Epithelial cell of esophagus (primary cell): ENCODE measurements around the gene TPH1.

Experiments
- DNase-seq: peaks from one replicate; pipeline ENCODE4 v3.0.0; 2010; ENCODE audit warnings: low read depth
- H3K4me3 ChIP-seq: 2 replicates; pipeline ENCODE4 v1.5.1; 2011; ENCODE audit warnings: mild to moderate bottlenecking, low read length, control low read depth
- TF ChIP-seq, protein P1 (sequence below): IDR thresholded peaks from 2 replicates; pipeline ENCODE4 v1.5.1; 2011; ENCODE audit warnings: low read depth, mild to moderate bottlenecking, low read length, control low read depth, inconsistent platforms; ENCODE audit not compliant: insufficient read depth; ENCODE audit errors: missing control alignments

The TPH1 gene

DNA sequence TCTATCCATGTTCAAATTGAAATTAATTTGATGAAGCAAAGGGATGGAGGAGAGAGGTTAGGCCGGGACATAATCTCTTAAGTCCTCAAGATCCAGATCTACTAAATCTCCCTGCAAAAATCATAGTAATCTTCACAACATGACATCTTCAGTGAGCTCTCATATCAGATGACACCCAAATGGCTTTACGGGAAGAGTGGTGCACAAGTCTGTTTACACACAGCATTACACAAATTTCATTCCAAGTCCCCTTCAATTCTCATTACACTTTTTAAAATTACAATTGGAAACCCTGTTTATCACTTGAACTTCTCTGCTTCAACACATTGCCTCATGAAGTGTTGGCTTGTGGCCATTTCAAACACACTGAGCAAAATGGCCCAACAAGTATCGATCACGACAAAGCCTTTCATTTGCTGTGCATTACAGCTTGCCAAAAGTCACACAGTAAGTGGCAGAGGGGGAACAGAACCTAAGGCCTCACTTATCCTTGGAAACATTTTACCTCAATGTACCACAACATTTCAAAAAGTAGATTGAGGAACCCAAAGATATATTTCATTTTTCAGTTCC is 17.9 kb upstream of the TPH1 start:
- TF ChIP-seq, protein P1, sequence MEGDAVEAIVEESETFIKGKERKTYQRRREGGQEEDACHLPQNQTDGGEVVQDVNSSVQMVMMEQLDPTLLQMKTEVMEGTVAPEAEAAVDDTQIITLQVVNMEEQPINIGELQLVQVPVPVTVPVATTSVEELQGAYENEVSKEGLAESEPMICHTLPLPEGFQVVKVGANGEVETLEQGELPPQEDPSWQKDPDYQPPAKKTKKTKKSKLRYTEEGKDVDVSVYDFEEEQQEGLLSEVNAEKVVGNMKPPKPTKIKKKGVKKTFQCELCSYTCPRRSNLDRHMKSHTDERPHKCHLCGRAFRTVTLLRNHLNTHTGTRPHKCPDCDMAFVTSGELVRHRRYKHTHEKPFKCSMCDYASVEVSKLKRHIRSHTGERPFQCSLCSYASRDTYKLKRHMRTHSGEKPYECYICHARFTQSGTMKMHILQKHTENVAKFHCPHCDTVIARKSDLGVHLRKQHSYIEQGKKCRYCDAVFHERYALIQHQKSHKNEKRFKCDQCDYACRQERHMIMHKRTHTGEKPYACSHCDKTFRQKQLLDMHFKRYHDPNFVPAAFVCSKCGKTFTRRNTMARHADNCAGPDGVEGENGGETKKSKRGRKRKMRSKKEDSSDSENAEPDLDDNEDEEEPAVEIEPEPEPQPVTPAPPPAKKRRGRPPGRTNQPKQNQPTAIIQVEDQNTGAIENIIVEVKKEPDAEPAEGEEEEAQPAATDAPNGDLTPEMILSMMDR: no peak
- DNase-seq: no peak
- no peak overlapping the region for H3K4me3 ChIP-seq

DNA sequence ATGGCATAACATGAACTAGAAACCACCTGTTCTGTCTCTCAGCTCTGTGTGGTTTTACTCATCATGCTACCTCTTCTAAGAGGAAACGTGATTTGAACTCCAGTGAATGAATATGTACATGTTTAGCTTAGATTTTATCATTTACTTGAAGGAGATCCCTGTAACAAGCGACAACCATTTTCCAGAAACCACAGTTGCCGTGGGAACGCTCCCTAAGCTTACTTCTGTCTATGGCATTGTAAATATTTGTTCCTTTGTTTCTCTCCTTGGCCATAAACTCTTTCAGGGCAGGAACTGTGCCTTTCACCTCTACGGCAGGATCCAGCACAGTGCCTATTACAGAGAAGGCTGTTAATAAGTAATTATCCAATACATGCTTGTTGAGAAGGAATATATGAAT is 17.1 kb upstream of the TPH1 start:
- no peak for DNase-seq
- H3K4me3 ChIP-seq: no peak overlapping the region
- TF ChIP-seq, protein P1: no peak

DNA sequence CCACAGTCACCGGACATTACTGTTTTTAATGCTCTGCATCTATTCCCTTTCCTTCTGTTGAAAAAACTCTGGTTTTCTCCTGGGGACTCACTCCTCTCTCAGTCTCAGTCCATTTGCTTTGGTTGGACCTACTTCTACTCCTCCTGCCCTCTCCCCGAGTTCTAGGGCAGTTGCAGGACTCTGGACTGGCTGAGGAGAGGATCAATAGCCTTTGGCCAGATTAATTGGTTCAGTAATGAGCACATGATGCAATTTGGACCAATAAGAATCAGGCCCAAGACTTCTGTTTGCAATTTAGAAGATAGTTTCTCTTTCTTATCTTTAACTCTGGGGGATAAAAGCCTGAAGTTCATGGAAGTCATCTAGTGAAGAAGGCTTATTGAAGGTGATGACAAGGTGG is 15.3 kb upstream of the TPH1 start:
- TF ChIP-seq, protein P1: no peak
- DNase-seq: no peak
- no peak overlapping the region for H3K4me3 ChIP-seq

DNA sequence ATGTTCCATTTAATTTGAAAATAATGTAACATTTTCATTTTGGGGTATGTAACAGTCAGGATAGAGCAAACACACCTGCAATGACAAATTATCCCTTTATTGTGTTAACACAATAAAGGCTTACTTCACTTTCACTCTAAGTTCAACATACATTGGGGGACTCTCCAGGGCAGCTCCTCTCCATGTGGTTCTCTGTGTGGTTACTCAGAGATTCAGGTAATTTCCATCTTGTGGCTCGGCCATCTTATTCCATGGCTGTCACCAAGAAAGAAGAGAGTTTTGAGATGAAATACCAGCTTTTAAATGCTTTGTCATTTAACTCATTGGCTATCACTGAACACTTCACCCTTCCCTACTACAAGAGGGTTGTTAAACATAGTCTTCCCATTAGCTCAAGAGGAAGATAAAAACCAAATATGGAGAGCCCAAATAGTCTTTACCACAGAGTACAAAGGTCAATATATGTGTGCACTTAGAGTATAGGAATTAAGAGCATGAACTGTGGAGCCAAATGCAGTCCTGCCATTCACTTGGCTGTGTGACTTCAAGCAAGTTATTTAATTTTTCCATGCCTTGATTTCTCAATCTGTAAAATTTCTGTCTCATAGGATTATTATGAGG is 10.6 kb upstream of the TPH1 start:
- H3K4me3 ChIP-seq: no peak overlapping the region
- TF ChIP-seq, protein P1: no peak
- no peak for DNase-seq

DNA sequence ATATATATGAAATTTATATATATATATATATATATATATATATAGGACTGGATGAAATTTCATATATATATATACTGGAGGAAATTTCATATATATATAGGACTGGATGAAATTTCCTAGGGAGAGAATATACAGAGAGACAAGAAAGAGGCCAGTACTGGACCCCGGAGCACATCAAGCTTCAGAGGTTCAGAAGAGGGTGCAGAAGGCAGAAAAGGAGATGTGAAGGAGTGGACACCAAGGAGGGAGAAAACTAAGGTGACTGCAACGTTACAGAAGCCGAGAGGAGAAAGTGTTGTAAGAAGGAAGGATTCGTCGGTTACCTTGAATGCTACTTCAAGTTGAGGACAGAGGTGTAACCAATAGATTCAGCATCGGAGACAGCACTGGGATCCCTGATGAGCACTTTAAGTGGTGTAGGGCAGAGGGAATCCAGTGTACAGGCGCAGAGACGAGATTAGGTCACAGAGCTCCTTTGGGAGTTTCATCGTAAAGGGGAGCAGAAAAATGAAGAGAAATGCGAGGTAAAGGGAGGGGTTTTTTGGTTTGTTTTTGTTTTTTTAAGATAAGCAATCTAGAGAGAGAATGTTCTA is 8.5 kb upstream of the TPH1 start:
- TF ChIP-seq, protein P1: no peak
- no peak for DNase-seq
- H3K4me3 ChIP-seq: no peak overlapping the region

DNA sequence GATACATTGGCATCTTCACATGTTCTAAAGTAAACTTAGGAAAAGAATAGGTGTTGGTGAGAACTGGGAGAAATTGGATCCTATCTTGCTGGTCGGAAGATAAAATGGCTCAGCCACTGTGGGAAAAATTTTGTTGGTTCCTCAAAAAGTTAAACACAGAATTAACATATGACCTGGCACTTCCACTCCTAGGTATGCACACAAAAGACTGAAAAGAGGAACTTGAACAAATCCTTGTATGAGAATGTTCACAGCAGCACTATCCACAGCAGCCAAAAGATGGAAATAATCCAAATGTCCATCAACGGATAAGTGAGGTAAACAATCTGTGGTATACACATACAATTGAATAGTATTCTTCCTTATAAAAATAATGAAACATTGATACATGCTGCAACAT is 4.8 kb upstream of the TPH1 start:
- no peak overlapping the region for H3K4me3 ChIP-seq
- no peak for DNase-seq
- TF ChIP-seq, protein P1: no peak

DNA sequence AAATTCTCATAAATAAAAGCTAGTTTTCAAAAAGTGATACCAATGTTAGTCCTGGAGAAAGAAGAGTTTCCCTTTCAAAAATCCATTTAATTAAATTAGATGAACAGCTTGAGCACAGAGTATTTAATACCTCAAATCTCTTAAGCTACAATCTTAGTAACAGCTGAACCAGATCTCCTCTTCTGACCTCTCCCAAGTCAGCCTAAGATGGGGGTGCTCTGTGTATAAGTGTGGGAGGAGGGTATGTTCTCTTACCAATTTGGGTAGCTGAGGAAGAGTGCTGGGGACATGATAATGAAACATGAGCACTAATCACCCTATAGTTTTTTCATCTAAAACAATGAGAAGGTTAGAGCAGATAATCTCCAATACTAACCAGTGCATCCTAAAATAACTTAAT is 9.6 kb downstream of the TPH1 start:
- TF ChIP-seq, protein P1: no peak
- no peak overlapping the region for H3K4me3 ChIP-seq
- DNase-seq: no peak
